ENCODE results near the gene GSK3B.
A peak's percentile ranks its signal among the peaks of the same experiment; 100 is the strongest.
"Not testable (repeated sequence)": the region's sequence is repeated elsewhere in the genome, so short reads cannot be mapped to it uniquely, and the experiment has no call there.

Gene GSK3B

GRCh38 chr3:120095226-120095978, 1.2 kb upstream of the GSK3B start:
- peak; percentile 79 for DNase-seq

GRCh38 chr3:120094776-120095225, 554 bp upstream of the GSK3B start:
- DNase-seq, result no peak

GRCh38 chr3:120093119-120093910, 932 bp downstream of the GSK3B start:
- no peak for DNase-seq

- no peak for DNase-seq
Measured at GRCh38 chr3:120092474-120092873, 1.8 kb downstream of the GSK3B start.

- no peak for DNase-seq
Measured at GRCh38 chr3:120090422-120090821, 3.8 kb downstream of the GSK3B start.

GRCh38 chr3:120089089-120089488, 5.2 kb downstream of the GSK3B start:
- no peak for DNase-seq

GRCh38 chr3:120088622-120089021, 5.6 kb downstream of the GSK3B start:
- DNase-seq, result no peak

GRCh38 chr3:120081719-120082118, 12.5 kb downstream of the GSK3B start:
- no peak for DNase-seq

GRCh38 chr3:120080836-120081235, 13.4 kb downstream of the GSK3B start:
- no peak for DNase-seq

- no peak for DNase-seq
Measured at GRCh38 chr3:120077731-120078130, 16.5 kb downstream of the GSK3B start.

- DNase-seq, result no peak
Measured at GRCh38 chr3:120072867-120073525, 21.3 kb downstream of the GSK3B start.

GRCh38 chr3:120071259-120071658, 23.0 kb downstream of the GSK3B start:
- DNase-seq, result no peak

- no peak for DNase-seq
Measured at GRCh38 chr3:120070263-120070981, 23.8 kb downstream of the GSK3B start.

- no peak for DNase-seq
Measured at GRCh38 chr3:120067083-120067482, 27.2 kb downstream of the GSK3B start.

GRCh38 chr3:120066634-120067033, 27.6 kb downstream of the GSK3B start:
- no peak for DNase-seq

GRCh38 chr3:120064641-120065040, 29.6 kb downstream of the GSK3B start:
- no peak for DNase-seq

GRCh38 chr3:120062474-120062873, 31.8 kb downstream of the GSK3B start:
- DNase-seq, result no peak

GRCh38 chr3:120059081-120059864, 35.0 kb downstream of the GSK3B start:
- DNase-seq, result no peak

- DNase-seq, result no peak
Measured at GRCh38 chr3:120057626-120058025, 36.6 kb downstream of the GSK3B start.

GRCh38 chr3:120057029-120057428, 37.2 kb downstream of the GSK3B start:
- DNase-seq, result no peak

GRCh38 chr3:120053647-120054046, 40.6 kb downstream of the GSK3B start:
- not testable (repeated sequence) for DNase-seq

- DNase-seq, result no peak
Measured at GRCh38 chr3:120052677-120053076, 41.6 kb downstream of the GSK3B start.

Measured in activated effector memory CD4-positive, alpha-beta T cell treated with Interleukin-2 at 50 U/mL for 16 hours (primary cell).